Glutamatergic neuron (in vitro differentiated cells): ENCODE data around the gene GNG8. TPM values are rescaled to one million over a fixed set of nuclear protein-coding genes. Genes with fewer than 3 reads are reported as not detected.

Source experiments
- DNase-seq: peaks from one replicate; pipeline ENCODE4 v3.0.0; 2022
- H3K27ac Mint-ChIP-seq: one replicate; pipeline ENCODE4 v1.8.0; 2020; ENCODE audit warnings: mild to moderate bottlenecking, mixed read lengths, inconsistent platforms; ENCODE audit not compliant: unreplicated experiment
- H3K27me3 Mint-ChIP-seq: one replicate; pipeline ENCODE4 v1.8.0; 2020; ENCODE audit warnings: mild to moderate bottlenecking, moderate library complexity, mixed read lengths, inconsistent platforms; ENCODE audit not compliant: unreplicated experiment
- H3K36me3 Mint-ChIP-seq: one replicate; pipeline ENCODE4 v1.8.0; 2020; ENCODE audit warnings: mild to moderate bottlenecking, mixed read lengths, inconsistent platforms; ENCODE audit not compliant: unreplicated experiment
- H3K4me1 Mint-ChIP-seq: one replicate; pipeline ENCODE4 v1.8.0; 2020; ENCODE audit warnings: mild to moderate bottlenecking, low read depth, mixed read lengths, inconsistent platforms; ENCODE audit not compliant: unreplicated experiment
- H3K4me3 Mint-ChIP-seq: one replicate; pipeline ENCODE4 v1.8.0; 2020; ENCODE audit warnings: mild to moderate bottlenecking, mixed read lengths, inconsistent platforms; ENCODE audit not compliant: unreplicated experiment
- H3K9me3 Mint-ChIP-seq: one replicate; pipeline ENCODE4 v1.8.0; 2020; ENCODE audit warnings: mild to moderate bottlenecking, moderate library complexity, mixed read lengths, inconsistent platforms; ENCODE audit not compliant: unreplicated experiment
- total RNA-seq: library from RNA; stranded (reverse); fragmentation: NEBNext Ultra II Directional; extraction: Animal tissue kit (Norgen Biotek cat#: 25700); gene quantifications from one replicate; pipeline ENCODE4 v1.2.1, GENCODE V29; 2021; ENCODE audit not compliant: unreplicated experiment
- TF ChIP-seq, protein P1 (sequence below): fragments of 200-600 bp; sonication (generic); IDR thresholded peaks from one replicate; pipeline ENCODE4 v1.5.0; 2021; ENCODE audit not compliant: partially characterized antibody, unreplicated experiment

GNG8 gene
- total RNA-seq, 1 donor from 2014 or later = 54.6 TPM

- peak; percentile 94 for DNase-seq
- no peaks in the 10 kb centered on the region for H3K36me3 Mint-ChIP-seq
- TF ChIP-seq, protein P1, sequence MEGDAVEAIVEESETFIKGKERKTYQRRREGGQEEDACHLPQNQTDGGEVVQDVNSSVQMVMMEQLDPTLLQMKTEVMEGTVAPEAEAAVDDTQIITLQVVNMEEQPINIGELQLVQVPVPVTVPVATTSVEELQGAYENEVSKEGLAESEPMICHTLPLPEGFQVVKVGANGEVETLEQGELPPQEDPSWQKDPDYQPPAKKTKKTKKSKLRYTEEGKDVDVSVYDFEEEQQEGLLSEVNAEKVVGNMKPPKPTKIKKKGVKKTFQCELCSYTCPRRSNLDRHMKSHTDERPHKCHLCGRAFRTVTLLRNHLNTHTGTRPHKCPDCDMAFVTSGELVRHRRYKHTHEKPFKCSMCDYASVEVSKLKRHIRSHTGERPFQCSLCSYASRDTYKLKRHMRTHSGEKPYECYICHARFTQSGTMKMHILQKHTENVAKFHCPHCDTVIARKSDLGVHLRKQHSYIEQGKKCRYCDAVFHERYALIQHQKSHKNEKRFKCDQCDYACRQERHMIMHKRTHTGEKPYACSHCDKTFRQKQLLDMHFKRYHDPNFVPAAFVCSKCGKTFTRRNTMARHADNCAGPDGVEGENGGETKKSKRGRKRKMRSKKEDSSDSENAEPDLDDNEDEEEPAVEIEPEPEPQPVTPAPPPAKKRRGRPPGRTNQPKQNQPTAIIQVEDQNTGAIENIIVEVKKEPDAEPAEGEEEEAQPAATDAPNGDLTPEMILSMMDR = no peak
- peaks cover 28% of the 10 kb centered on the region for H3K4me1 Mint-ChIP-seq
- H3K27me3 Mint-ChIP-seq = peaks cover 10% of the 10 kb centered on the region
- H3K9me3 Mint-ChIP-seq = peaks cover 10% of the 10 kb centered on the region
- H3K4me3 Mint-ChIP-seq = peak overlapping the region; percentile 82
- H3K27ac Mint-ChIP-seq = peak overlapping the region; percentile 91
Observed at GRCh38 chr19:46634045-46634655, 1.9 kb downstream of the GNG8 start.

DNA sequence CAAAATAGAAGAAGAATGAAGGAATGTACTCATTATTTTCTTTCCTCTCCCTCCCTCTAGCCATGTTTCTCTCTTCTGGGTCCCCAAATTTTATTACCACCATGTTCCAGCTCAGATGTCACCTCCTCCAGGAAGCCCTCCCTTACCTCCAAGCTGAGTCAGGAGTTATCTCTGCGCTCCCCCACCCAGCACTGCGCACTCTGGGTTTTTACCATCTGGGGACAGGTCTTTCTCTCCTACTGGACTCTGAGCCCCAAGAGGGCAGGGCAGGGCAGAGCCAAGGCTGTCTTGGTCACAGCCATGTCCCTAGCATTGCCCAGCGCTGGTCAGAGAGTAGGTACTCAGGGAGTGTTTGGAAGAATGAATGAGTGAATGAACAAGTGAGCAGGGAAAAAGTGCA lies 2.9 kb downstream of the GNG8 start:
- H3K4me3 Mint-ChIP-seq = peak overlapping the region; percentile 82
- no peak for DNase-seq
- TF ChIP-seq, protein P1 = no peak
- H3K27me3 Mint-ChIP-seq = peaks cover 12% of the 10 kb centered on the region
- no peaks in the 10 kb centered on the region for H3K36me3 Mint-ChIP-seq
- peaks cover 28% of the 10 kb centered on the region for H3K4me1 Mint-ChIP-seq
- H3K27ac Mint-ChIP-seq = peak overlapping the region; percentile 22
- H3K9me3 Mint-ChIP-seq = peaks cover 10% of the 10 kb centered on the region

DNA sequence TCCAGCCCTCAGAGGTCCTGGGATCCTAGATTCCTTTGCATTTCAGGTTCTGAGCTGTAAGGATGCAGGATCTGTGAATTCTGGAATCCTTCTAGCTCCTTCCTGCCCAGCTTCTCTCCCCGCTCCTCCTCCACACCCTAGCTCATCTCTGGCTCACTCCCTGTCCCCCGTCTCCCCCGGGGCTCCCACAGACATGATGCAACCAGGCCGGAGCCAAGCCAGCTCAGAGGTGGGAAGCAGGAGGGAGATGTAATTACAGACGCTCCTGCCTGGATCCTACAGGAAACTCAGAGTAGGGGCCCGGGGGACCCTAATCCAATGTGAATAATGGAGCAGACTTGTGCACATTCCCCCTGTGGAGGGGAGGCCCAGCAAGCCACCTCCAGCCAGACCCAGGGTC lies 4.5 kb downstream of the GNG8 start:
- H3K27me3 Mint-ChIP-seq = peaks cover 12% of the 10 kb centered on the region
- peak overlapping the region; percentile 91 for H3K27ac Mint-ChIP-seq
- DNase-seq = peak; percentile 76
- TF ChIP-seq, protein P1 = no peak
- H3K4me1 Mint-ChIP-seq = peaks cover 28% of the 10 kb centered on the region
- H3K36me3 Mint-ChIP-seq = no peaks in the 10 kb centered on the region
- H3K4me3 Mint-ChIP-seq = peak overlapping the region; percentile 82
- H3K9me3 Mint-ChIP-seq = peaks cover 13% of the 10 kb centered on the region

GRCh38 chr19:46630586-46631205 lies 5.3 kb downstream of the GNG8 start:
- Mint-ChIP-seq H3K27ac (peak overlapping the region; percentile 91), H3K4me1 (peaks cover 28% of the 10 kb centered on the region), H3K4me3 (peak overlapping the region; percentile 82)

More at GRCh38 chr19:46630586-46631205, 5.3 kb downstream of the GNG8 start:
- no peak for DNase-seq
- peaks cover 11% of the 10 kb centered on the region for H3K9me3 Mint-ChIP-seq
- H3K36me3 Mint-ChIP-seq = no peaks in the 10 kb centered on the region
- H3K27me3 Mint-ChIP-seq = peaks cover 11% of the 10 kb centered on the region
- TF ChIP-seq, protein P1 = no peak
